NCI-H2029 (cell line): ENCODE measurements around the gene IGLON5.

Experiments used
- DNase-seq: peaks from one replicate; lab custom pipeline; 2025; lab: John Stamatoyannopoulos, UW

IGLON5 gene

GRCh38 chr19:51339313-51339686 lies 27.9 kb downstream of the IGLON5 start:
- DNase-seq, result no peak

GRCh38 chr19:51339687-51340656 lies 28.5 kb downstream of the IGLON5 start:
- peak; percentile 80 for DNase-seq

- no peak for DNase-seq
Observed at GRCh38 chr19:51341066-51341465, 29.6 kb downstream of the IGLON5 start.

GRCh38 chr19:51341976-51342580 lies 30.6 kb downstream of the IGLON5 start, which contains the start of gene VSIG10L:
Gene VSIG10L (minus strand): TSS chr19:51342139. CDS start chr19:51342124, 15 bp downstream.
- DNase-seq, result no peak

- DNase-seq, result no peak
Observed at GRCh38 chr19:51342631-51343569, 31.5 kb downstream of the IGLON5 start.

- no peak for DNase-seq
Observed at GRCh38 chr19:51345076-51345620, 33.7 kb downstream of the IGLON5 start.

GRCh38 chr19:51346742-51347141 lies 35.3 kb downstream of the IGLON5 start:
- no peak for DNase-seq

GRCh38 chr19:51347209-51347928 lies 35.9 kb downstream of the IGLON5 start:
- DNase-seq, result no peak

GRCh38 chr19:51351266-51351990 lies 40.0 kb downstream of the IGLON5 start:
- no peak for DNase-seq

GRCh38 chr19:51352783-51353360 lies 41.4 kb downstream of the IGLON5 start:
- DNase-seq, result no peak

- DNase-seq, result no peak
Observed at GRCh38 chr19:51354103-51354741, 42.8 kb downstream of the IGLON5 start.

GRCh38 chr19:51354742-51355148 lies 43.3 kb downstream of the IGLON5 start:
- no peak for DNase-seq

- no peak for DNase-seq
Observed at GRCh38 chr19:51356159-51356801, 44.8 kb downstream of the IGLON5 start.

- no peak for DNase-seq
Observed at GRCh38 chr19:51357952-51358351, 46.5 kb downstream of the IGLON5 start.

GRCh38 chr19:51359294-51359693 lies 47.9 kb downstream of the IGLON5 start:
- no peak for DNase-seq

- DNase-seq, result no peak
Observed at GRCh38 chr19:51361239-51361638, 49.8 kb downstream of the IGLON5 start.

GRCh38 chr19:51364200-51365106 lies 53.0 kb downstream of the IGLON5 start:
- no peak for DNase-seq
